ENCODE results near the gene RAB33A.

RAB33A gene

DNA sequence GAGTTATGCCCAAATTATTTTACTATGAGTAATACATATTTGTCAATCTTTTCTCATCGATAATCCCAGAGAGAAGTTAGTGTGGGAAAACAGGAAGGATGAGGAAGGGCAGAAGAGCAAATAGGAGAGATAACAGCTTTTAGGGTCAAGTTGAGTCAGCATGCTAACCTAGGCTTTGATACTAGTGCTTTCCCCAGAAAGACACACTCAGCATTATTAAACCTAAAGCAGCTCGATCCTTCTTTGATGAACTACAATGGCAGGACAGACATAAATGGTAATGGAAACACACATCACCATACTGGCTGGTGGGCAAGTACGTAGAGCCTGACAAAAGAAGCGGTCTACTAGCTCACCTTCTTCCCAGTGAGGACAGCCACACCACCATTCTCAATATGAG lies 26.6 kb upstream of the RAB33A start:
- no peak overlapping the region for H3K4ac ChIP-seq (ENCODE audit: low read length)
- no peak overlapping the region for H2AK5ac ChIP-seq (ENCODE audit: low read depth, low read length)
- no peak overlapping the region for H3K4me3 ChIP-seq (ENCODE audit: low read length in 2 of 2)
- DNase-seq (ENCODE audit: low spot score) = no peak
- no peaks in the 10 kb centered on the region for H3K79me1 ChIP-seq (ENCODE audit: low read depth, low read length)
- no peak overlapping the region for H2BK15ac ChIP-seq (ENCODE audit: low read length)
- peaks cover 12 to 83% of the 10 kb centered on the region in 2 donors for H3K36me3 ChIP-seq (replicated peaks in 1 of 2; ENCODE audit: control insufficient read depth in 2 of 2, insufficient read depth in 2 of 2, low read length in 2 of 2)
- no peak overlapping the region for H4K8ac ChIP-seq (ENCODE audit: low read depth, low read length)
- no peak overlapping the region for H2BK12ac ChIP-seq (ENCODE audit: low read length)
- no peaks in the 10 kb centered on the region for H3K4me1 ChIP-seq (ENCODE audit: control insufficient read depth in 2 of 2, insufficient read depth in 1 of 2, low read depth in 1 of 2, low read length in 2 of 2)
- H3K4me2 ChIP-seq (ENCODE audit: insufficient read depth, low read length, poor library complexity, severe bottlenecking) = no peak overlapping the region
- H2AFZ ChIP-seq (ENCODE audit: low read length) = no peak overlapping the region
- no peak overlapping the region for H2BK120ac ChIP-seq (ENCODE audit: low read depth, low read length)
- WGBS, 2 donors (ENCODE audit: extremely low coverage in 2 of 2, insufficient read length in 2 of 2, insufficient replicate concordance in 1 of 2) = no CpG with 5 or more reads among the region's 4 CpGs
- H3K27me3 ChIP-seq (ENCODE audit: control insufficient read depth in 3 of 3, insufficient read depth in 3 of 3, low read depth in 1 of 3, low read length in 3 of 3) = peaks cover 0 to 2% (median 0%) of the 10 kb centered on the region in 3 experiments
- no peaks in the 10 kb centered on the region for H3K9me3 ChIP-seq (replicated peaks in 1 of 2; ENCODE audit: control insufficient read depth in 2 of 2, insufficient read depth in 1 of 2, low read depth in 1 of 2, low read length in 2 of 2)
- no peak overlapping the region for H3K23ac ChIP-seq (ENCODE audit: low read depth, low read length, poor library complexity)
- no peak overlapping the region for H4K91ac ChIP-seq (ENCODE audit: low read depth, low read length, poor library complexity)
- no peak overlapping the region for H2BK5ac ChIP-seq (ENCODE audit: low read length)
- H3K18ac ChIP-seq (ENCODE audit: low read length) = no peak overlapping the region
- no peak overlapping the region for H3K9ac ChIP-seq (ENCODE audit: low read depth, low read length, poor library complexity)
- H3K27ac ChIP-seq (replicated peaks; ENCODE audit: low read length) = no peak overlapping the region
- no peak overlapping the region for H3K14ac ChIP-seq (ENCODE audit: low read length)

DNA sequence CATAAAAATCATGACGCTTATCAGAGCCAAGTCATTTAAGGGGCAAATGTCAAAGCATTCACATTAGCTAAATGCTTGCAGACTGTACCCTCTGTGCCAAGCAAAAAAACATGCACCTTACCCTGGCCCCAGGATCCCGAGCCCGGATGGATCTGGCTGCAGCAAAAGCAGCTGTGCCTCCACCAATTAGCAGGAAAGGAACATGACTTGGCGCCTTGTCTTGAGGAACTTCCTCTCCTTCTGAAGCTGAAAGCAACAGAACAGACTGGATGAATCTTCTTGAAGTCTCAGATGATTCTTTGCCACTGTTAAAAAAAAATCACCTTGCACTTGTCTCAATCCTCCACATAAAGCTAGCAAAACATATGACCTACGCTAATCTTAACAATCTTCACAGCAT lies 24.1 kb upstream of the RAB33A start:
- Histone ChIP-seq H2BK15ac (ENCODE audit: low read length) (no peak overlapping the region), H3K27ac (replicated peaks; ENCODE audit: low read length) (no peak overlapping the region), H4K8ac (ENCODE audit: low read depth, low read length) (no peak overlapping the region), H3K36me3 (replicated peaks in 1 of 2; ENCODE audit: control insufficient read depth in 2 of 2, insufficient read depth in 2 of 2, low read length in 2 of 2) (peaks cover 12 to 63% of the 10 kb centered on the region in 2 donors), H3K9ac (ENCODE audit: low read depth, low read length, poor library complexity) (no peak overlapping the region), H2AFZ (ENCODE audit: low read length) (no peak overlapping the region), H2BK120ac (ENCODE audit: low read depth, low read length) (no peak overlapping the region), H3K27me3 (ENCODE audit: control insufficient read depth in 3 of 3, insufficient read depth in 3 of 3, low read depth in 1 of 3, low read length in 3 of 3) (peaks cover 0 to 2% (median 0%) of the 10 kb centered on the region in 3 experiments), H3K79me1 (ENCODE audit: low read depth, low read length) (no peaks in the 10 kb centered on the region), H3K4me3 (ENCODE audit: low read length in 2 of 2) (no peak overlapping the region), H3K14ac (ENCODE audit: low read length) (no peak overlapping the region), H4K91ac (ENCODE audit: low read depth, low read length, poor library complexity) (no peak overlapping the region), H3K4ac (ENCODE audit: low read length) (no peak overlapping the region), H2BK12ac (ENCODE audit: low read length) (no peak overlapping the region), H3K23ac (ENCODE audit: low read depth, low read length, poor library complexity) (no peak overlapping the region), H3K4me1 (ENCODE audit: control insufficient read depth in 2 of 2, insufficient read depth in 1 of 2, low read depth in 1 of 2, low read length in 2 of 2) (no peaks in the 10 kb centered on the region), H2BK5ac (ENCODE audit: low read length) (no peak overlapping the region), H3K9me3 (replicated peaks in 1 of 2; ENCODE audit: control insufficient read depth in 2 of 2, insufficient read depth in 1 of 2, low read depth in 1 of 2, low read length in 2 of 2) (no peaks in the 10 kb centered on the region), H3K18ac (ENCODE audit: low read length) (no peak overlapping the region), H2AK5ac (ENCODE audit: low read depth, low read length) (no peak overlapping the region), H3K4me2 (ENCODE audit: insufficient read depth, low read length, poor library complexity, severe bottlenecking) (no peak overlapping the region)
- WGBS, 2 donors (ENCODE audit: extremely low coverage in 2 of 2, insufficient read length in 2 of 2, insufficient replicate concordance in 1 of 2) = no CpG with 5 or more reads among the region's 5 CpGs
- no peak for DNase-seq (ENCODE audit: low spot score)

DNA sequence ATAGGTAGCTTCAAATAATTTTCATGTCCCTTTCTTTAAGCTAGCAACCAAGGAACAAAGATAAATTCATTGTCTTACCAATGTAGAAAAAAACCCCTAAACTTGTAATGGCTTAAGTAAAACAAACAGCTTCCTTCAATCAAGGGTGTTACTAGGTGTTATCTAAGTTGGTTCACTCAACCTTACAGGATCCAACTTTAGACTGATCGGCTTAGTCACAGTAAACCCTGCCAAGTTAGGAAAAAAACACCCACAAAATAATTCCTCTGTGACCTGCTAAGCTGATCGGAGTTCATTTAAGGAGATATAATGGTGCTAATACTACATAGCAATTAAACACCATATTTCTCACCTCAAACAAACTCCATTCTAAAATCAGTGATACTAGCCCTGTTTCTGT lies 16.2 kb upstream of the RAB33A start:
- no peaks in the 10 kb centered on the region for H3K9me3 ChIP-seq (replicated peaks in 1 of 2; ENCODE audit: control insufficient read depth in 2 of 2, insufficient read depth in 1 of 2, low read depth in 1 of 2, low read length in 2 of 2)

DNA sequence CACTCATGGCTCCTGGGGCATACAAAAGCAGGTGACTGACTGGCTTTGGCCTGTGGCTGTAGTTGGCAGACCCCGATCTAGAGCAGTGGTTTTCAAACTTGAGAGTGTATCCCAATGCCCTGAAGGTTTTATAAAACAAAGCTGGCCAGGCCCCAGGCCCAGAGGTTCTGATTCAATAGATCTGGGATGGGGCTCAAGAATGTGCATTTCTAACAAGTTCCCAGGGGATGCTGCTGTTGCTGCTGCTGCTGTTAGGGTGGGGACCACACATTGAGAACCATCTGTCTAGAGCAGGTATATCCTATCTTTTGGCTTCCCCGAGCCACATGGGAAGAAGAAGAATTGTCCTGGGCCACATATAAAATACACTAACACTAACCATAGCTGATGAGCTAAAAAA lies 13.5 kb upstream of the RAB33A start:
- H3K4me1 ChIP-seq (ENCODE audit: control insufficient read depth in 2 of 2, insufficient read depth in 1 of 2, low read depth in 1 of 2, low read length in 2 of 2) = no peaks in the 10 kb centered on the region
- no peak overlapping the region for H4K91ac ChIP-seq (ENCODE audit: low read depth, low read length, poor library complexity)
- no peaks in the 10 kb centered on the region for H3K27me3 ChIP-seq (ENCODE audit: control insufficient read depth in 3 of 3, insufficient read depth in 3 of 3, low read depth in 1 of 3, low read length in 3 of 3)
- H2BK12ac ChIP-seq (ENCODE audit: low read length) = no peak overlapping the region
- H3K18ac ChIP-seq (ENCODE audit: low read length) = no peak overlapping the region
- no peak overlapping the region for H4K8ac ChIP-seq (ENCODE audit: low read depth, low read length)
- H2BK15ac ChIP-seq (ENCODE audit: low read length) = no peak overlapping the region
- no peak overlapping the region for H3K23ac ChIP-seq (ENCODE audit: low read depth, low read length, poor library complexity)
- DNase-seq (ENCODE audit: low spot score) = no peak
- no peak overlapping the region for H2BK5ac ChIP-seq (ENCODE audit: low read length)
- H3K4me3 ChIP-seq (ENCODE audit: low read length in 2 of 2) = no peak overlapping the region
- H3K4me2 ChIP-seq (ENCODE audit: insufficient read depth, low read length, poor library complexity, severe bottlenecking) = no peak overlapping the region
- H3K14ac ChIP-seq (ENCODE audit: low read length) = no peak overlapping the region
- H2BK120ac ChIP-seq (ENCODE audit: low read depth, low read length) = no peak overlapping the region
- no peak overlapping the region for H3K27ac ChIP-seq (replicated peaks; ENCODE audit: low read length)
- no CpG with 5 or more reads among the region's 2 CpGs for WGBS, 2 donors (ENCODE audit: extremely low coverage in 2 of 2, insufficient read length in 2 of 2, insufficient replicate concordance in 1 of 2)
- no peak overlapping the region for H2AK5ac ChIP-seq (ENCODE audit: low read depth, low read length)
- H3K9me3 ChIP-seq (replicated peaks in 1 of 2; ENCODE audit: control insufficient read depth in 2 of 2, insufficient read depth in 1 of 2, low read depth in 1 of 2, low read length in 2 of 2) = no peaks in the 10 kb centered on the region
- H3K79me1 ChIP-seq (ENCODE audit: low read depth, low read length) = no peaks in the 10 kb centered on the region
- H3K4ac ChIP-seq (ENCODE audit: low read length) = no peak overlapping the region
- peaks cover 0 to 28% of the 10 kb centered on the region in 2 donors for H3K36me3 ChIP-seq (replicated peaks in 1 of 2; ENCODE audit: control insufficient read depth in 2 of 2, insufficient read depth in 2 of 2, low read length in 2 of 2)
- no peak overlapping the region for H3K9ac ChIP-seq (ENCODE audit: low read depth, low read length, poor library complexity)
- H2AFZ ChIP-seq (ENCODE audit: low read length) = no peak overlapping the region

More for the DNA sequence above, 16.2 kb upstream of the RAB33A start:
- Histone ChIP-seq H3K79me1 (ENCODE audit: low read depth, low read length) (no peaks in the 10 kb centered on the region), H2BK15ac (ENCODE audit: low read length) (no peak overlapping the region), H3K23ac (ENCODE audit: low read depth, low read length, poor library complexity) (no peak overlapping the region), H3K18ac (ENCODE audit: low read length) (no peak overlapping the region), H2BK5ac (ENCODE audit: low read length) (no peak overlapping the region), H4K91ac (ENCODE audit: low read depth, low read length, poor library complexity) (no peak overlapping the region), H3K4me3 (ENCODE audit: low read length in 2 of 2) (no peak overlapping the region), H3K27me3 (ENCODE audit: control insufficient read depth in 3 of 3, insufficient read depth in 3 of 3, low read depth in 1 of 3, low read length in 3 of 3) (no peaks in the 10 kb centered on the region), H3K9ac (ENCODE audit: low read depth, low read length, poor library complexity) (no peak overlapping the region), H3K4ac (ENCODE audit: low read length) (no peak overlapping the region), H2AK5ac (ENCODE audit: low read depth, low read length) (no peak overlapping the region), H3K27ac (replicated peaks; ENCODE audit: low read length) (no peak overlapping the region), H3K4me1 (ENCODE audit: control insufficient read depth in 2 of 2, insufficient read depth in 1 of 2, low read depth in 1 of 2, low read length in 2 of 2) (no peaks in the 10 kb centered on the region), H3K36me3 (replicated peaks in 1 of 2; ENCODE audit: control insufficient read depth in 2 of 2, insufficient read depth in 2 of 2, low read length in 2 of 2) (peaks cover 0 to 20% of the 10 kb centered on the region in 2 donors), H2BK120ac (ENCODE audit: low read depth, low read length) (no peak overlapping the region), H4K8ac (ENCODE audit: low read depth, low read length) (no peak overlapping the region), H2AFZ (ENCODE audit: low read length) (no peak overlapping the region), H3K4me2 (ENCODE audit: insufficient read depth, low read length, poor library complexity, severe bottlenecking) (no peak overlapping the region), H3K14ac (ENCODE audit: low read length) (no peak overlapping the region), H2BK12ac (ENCODE audit: low read length) (no peak overlapping the region)
- no CpG with 5 or more reads among the region's 2 CpGs for WGBS, 2 donors (ENCODE audit: extremely low coverage in 2 of 2, insufficient read length in 2 of 2, insufficient replicate concordance in 1 of 2)
- DNase-seq (ENCODE audit: low spot score) = no peak

All from neuronal stem cell (in vitro differentiated cells).